ENCODE data around the gene MTRF1L.
"Not testable (repeated sequence)": the region's sequence is repeated elsewhere in the genome, so short reads cannot be mapped to it uniquely, and the experiment has no call there.

Gene MTRF1L

GRCh38 chr6:152969688-152970418 lies 32.7 kb downstream of the MTRF1L start:
- DNase-seq (ENCODE audit: low read depth), result no peak

GRCh38 chr6:152966168-152966894 lies 36.2 kb downstream of the MTRF1L start:
- DNase-seq (ENCODE audit: low read depth), result not testable (repeated sequence)

GRCh38 chr6:152959333-152959732 lies 43.2 kb downstream of the MTRF1L start:
- no peak for DNase-seq (ENCODE audit: low read depth)

GRCh38 chr6:152957796-152958195 lies 44.7 kb downstream of the MTRF1L start:
- DNase-seq (ENCODE audit: low read depth), result no peak

DNA sequence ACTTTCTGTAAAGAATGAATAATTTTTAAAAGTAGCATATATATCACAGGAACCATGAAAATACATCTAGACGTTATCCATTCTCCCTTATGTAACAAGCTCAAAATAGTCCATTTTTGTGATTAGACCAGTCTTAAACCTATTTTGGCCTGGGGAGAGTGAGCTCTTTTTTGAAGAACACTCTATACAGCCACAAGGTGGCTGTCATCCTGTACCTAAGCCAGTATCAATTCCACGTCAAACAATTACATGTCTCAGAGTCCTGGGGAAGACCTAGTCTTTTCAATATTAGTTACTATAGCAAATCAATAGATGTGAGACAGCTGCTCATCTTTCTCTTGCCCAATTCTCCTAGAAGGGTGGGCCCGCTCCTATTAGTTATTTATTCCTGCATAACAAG lies 48.1 kb downstream of the MTRF1L start:
- DNase-seq (ENCODE audit: low read depth), result no peak

- DNase-seq (ENCODE audit: low read depth), result peak; percentile 25
Measured at GRCh38 chr6:152952866-152953509, 49.5 kb downstream of the MTRF1L start.

DNA sequence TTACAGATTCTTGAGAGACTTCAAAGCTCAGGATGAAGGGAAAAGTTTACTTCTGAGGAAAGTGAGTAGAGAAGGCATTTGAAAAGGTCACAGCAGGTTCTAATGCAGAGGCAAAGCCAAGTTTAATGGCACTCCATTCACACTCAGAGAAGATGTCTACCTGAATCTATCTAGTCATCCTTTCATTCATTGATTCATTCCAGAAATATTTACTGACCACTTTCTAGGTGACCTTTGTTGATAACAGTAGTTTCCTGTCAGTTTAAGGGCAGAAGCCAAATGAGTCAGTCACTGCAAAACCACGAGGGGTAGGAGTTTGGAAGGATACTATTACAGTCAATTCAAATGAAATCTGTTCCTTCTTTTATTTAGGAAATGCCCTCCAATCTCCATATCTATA lies 50.5 kb downstream of the MTRF1L start:
- DNase-seq (ENCODE audit: low read depth), result no peak

DNA sequence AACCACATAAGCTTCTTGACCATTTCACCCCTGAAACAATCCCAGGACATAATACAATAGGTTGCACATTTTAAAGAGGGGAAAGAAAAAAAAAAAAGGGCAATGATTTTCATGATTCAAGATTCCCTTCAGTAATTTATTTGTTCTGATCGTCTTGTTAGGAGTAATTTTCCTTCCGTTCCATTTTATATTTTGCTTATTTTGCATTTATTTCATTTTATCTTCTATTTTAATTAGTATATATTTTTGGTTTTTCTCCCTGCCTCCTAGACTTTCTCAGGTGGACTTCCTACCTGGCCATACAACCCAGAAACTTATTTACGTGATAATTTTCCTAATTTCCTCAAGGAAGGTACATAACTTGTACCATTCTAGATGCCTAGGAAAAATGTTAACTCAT lies 52.3 kb downstream of the MTRF1L start:
- no peak for DNase-seq (ENCODE audit: low read depth)

GRCh38 chr6:152948150-152948768 lies 54.2 kb downstream of the MTRF1L start:
- peak; percentile 36 for DNase-seq (ENCODE audit: low read depth)

GRCh38 chr6:152946995-152947394 lies 55.5 kb downstream of the MTRF1L start:
- DNase-seq (ENCODE audit: low read depth), result no peak

DNA sequence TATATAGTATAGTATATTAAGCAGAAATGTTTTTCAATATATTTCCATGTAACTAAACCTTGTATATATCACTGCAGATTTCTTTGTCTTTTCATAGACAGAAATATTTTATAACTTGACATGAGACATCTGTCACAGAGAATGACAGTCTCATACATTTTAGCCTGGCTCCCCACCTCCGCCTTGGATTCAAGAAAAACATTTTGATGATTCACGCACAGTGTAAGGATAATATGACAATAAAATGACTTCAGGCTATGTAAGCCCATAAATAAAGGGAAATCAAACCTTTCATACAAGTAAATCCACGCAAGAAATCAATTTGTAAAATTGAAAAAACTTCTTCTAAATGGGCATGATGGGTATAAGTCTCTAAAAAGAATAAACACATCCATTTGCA lies 56.0 kb downstream of the MTRF1L start:
- DNase-seq (ENCODE audit: low read depth), result no peak

DNA sequence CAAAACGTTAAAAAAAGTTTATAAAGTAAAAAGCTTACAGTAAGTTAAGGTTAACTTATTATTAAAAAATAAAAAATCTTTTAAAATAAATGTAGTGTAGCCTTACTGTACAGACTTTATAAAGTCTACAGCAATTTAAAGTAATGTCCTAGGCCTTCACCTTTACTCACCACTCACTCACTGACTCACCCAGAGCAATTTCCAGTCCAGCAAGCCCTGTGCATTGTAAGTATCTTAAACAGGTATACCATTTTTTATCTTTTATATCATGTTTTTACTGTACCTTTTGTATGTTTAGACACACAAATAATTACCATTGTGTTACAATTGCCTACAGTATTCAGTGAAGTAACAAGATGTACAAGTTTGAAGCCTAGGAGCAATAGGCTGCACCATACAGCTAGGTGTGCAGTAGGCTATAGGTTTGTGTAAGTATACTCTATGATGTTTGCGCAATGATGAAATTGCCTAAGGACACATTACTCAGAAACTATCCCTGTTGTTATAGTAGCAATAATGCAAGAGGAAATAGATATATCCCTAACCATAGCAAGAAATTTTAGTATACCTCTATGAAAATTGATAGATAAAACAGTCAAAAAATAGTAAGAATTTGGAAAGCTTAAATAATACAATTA lies 59.1 kb downstream of the MTRF1L start:
- no peak for DNase-seq (ENCODE audit: low read depth)

GRCh38 chr6:152942319-152942869 lies 60.1 kb downstream of the MTRF1L start:
- DNase-seq (ENCODE audit: low read depth), result no peak

- no peak for DNase-seq (ENCODE audit: low read depth)
Measured at GRCh38 chr6:152941746-152942145, 60.8 kb downstream of the MTRF1L start.

All from stromal cell of bone marrow (primary cell).